CD14-positive monocyte (primary cell): ENCODE data around the gene KLHL8. TPM values are rescaled to one million over a fixed set of nuclear protein-coding genes. Genes with fewer than 3 reads are reported as not detected.

Experiments used
- DNase-seq, 3 donors: peaks; one replicate each; pipeline ENCODE4 v3.0.0-alpha.2; 2011 to 2022
- H2AFZ ChIP-seq: 2 replicates; pipeline ENCODE4 v1.6.0; 2012; ENCODE audit warnings: mild to moderate bottlenecking, low read depth, low read length, inconsistent platforms; ENCODE audit not compliant: insufficient read depth, poor library complexity, severe bottlenecking
- H3K27ac ChIP-seq, 2 donors: 1 replicate in 1 of 2; 2 replicates in 1 of 2; pipeline ENCODE4 v1.5.1; 2012 to 2013; ENCODE audit warnings: low read length in 2 of 2, control low read depth in 1 of 2, inconsistent platforms in 1 of 2, low read depth in 1 of 2, mild to moderate bottlenecking in 1 of 2
- H3K27me3 ChIP-seq, 2 donors: one replicate each; pipeline versions ENCODE4 v1.6.0 to v1.6.1; 2011 to 2013; ENCODE audit warnings: low read length in 2 of 2; ENCODE audit not compliant: control insufficient read depth in 2 of 2, insufficient read depth in 2 of 2
- H3K36me3 ChIP-seq, 2 donors: replicated peaks in 1 of 2; 1 replicate in 1 of 2; 2 replicates in 1 of 2; pipeline versions ENCODE4 v1.5.1 to v1.6.1; 2012 to 2013; ENCODE audit warnings: low read length in 2 of 2, control low read depth in 1 of 2, inconsistent platforms in 1 of 2, mild to moderate bottlenecking in 1 of 2; ENCODE audit not compliant: insufficient read depth in 2 of 2, control insufficient read depth in 1 of 2
- H3K4me1 ChIP-seq, 2 donors: 1 replicate in 1 of 2; 2 replicates in 1 of 2; pipeline versions ENCODE4 v1.5.1 to v1.6.1; 2012 to 2013; ENCODE audit warnings: low read length in 2 of 2, control low read depth in 1 of 2, inconsistent platforms in 1 of 2, mild to moderate bottlenecking in 1 of 2, moderate library complexity in 1 of 2; ENCODE audit not compliant: insufficient read depth in 2 of 2, control insufficient read depth in 1 of 2
- H3K4me2 ChIP-seq: replicated peaks from 2 replicates; pipeline ENCODE3; 2012; ENCODE audit warnings: low read length, moderate library complexity, mild to moderate bottlenecking; ENCODE audit not compliant: poor library complexity, severe bottlenecking; ENCODE audit errors: extremely low read depth
- H3K4me3 ChIP-seq, 3 experiments: fragments of 200-600 bp in 1 of 3; sonication (generic) in 1 of 3; replicated peaks in 1 of 3; 1 replicate in 2 of 3; 2 replicates in 1 of 3; pipeline ENCODE4 v1.5.1; 2011 to 2013; ENCODE audit warnings: low read length in 3 of 3, mild to moderate bottlenecking in 3 of 3, control low read depth in 2 of 3, low read depth in 2 of 3, inconsistent platforms in 1 of 3, moderate library complexity in 1 of 3
- H3K79me2 ChIP-seq: 2 replicates; pipeline ENCODE4 v1.6.0; 2012; ENCODE audit warnings: mild to moderate bottlenecking, control low read depth, inconsistent platforms, low read length, moderate library complexity; ENCODE audit not compliant: insufficient read depth
- H3K9ac ChIP-seq: 2 replicates; pipeline ENCODE4 v1.6.0; 2017; ENCODE audit warnings: low read length, mild to moderate bottlenecking; ENCODE audit not compliant: insufficient read depth, poor library complexity, severe bottlenecking
- H3K9me3 ChIP-seq, 2 donors: replicated peaks in 1 of 2; 1 replicate in 1 of 2; 2 replicates in 1 of 2; pipeline versions ENCODE4 v1.5.1 to v1.6.1; 2012 to 2013; ENCODE audit warnings: low read length in 2 of 2, control low read depth in 1 of 2; ENCODE audit not compliant: control insufficient read depth in 1 of 2, insufficient read depth in 1 of 2
- H4K20me1 ChIP-seq: 2 replicates; pipeline ENCODE4 v1.6.0; 2012; ENCODE audit warnings: mild to moderate bottlenecking, low read length, control low read depth, moderate library complexity; ENCODE audit not compliant: insufficient read depth
- H3K27ac Mint-ChIP-seq, 7 donors: one replicate each; pipeline ENCODE4 v1.8.0; 2020; ENCODE audit warnings: mild to moderate bottlenecking in 7 of 7, mixed read lengths in 7 of 7, moderate library complexity in 6 of 7, inconsistent platforms in 2 of 7
- H3K27me3 Mint-ChIP-seq, 3 donors: one replicate each; pipeline ENCODE4 v1.8.0; 2021 to 2022; ENCODE audit warnings: low read depth in 3 of 3, mild to moderate bottlenecking in 3 of 3, mixed read lengths in 3 of 3, moderate library complexity in 3 of 3, inconsistent platforms in 1 of 3
- H3K36me3 Mint-ChIP-seq, 2 donors: one replicate each; pipeline ENCODE4 v1.8.0; 2020; ENCODE audit warnings: mixed read lengths in 2 of 2, inconsistent platforms in 1 of 2, mild to moderate bottlenecking in 1 of 2
- H3K4me1 Mint-ChIP-seq: one replicate; pipeline ENCODE4 v1.8.0; 2020; ENCODE audit warnings: mild to moderate bottlenecking, mixed read lengths
- H3K4me3 Mint-ChIP-seq, 2 donors: one replicate each; pipeline ENCODE4 v1.8.0; 2020; ENCODE audit warnings: mild to moderate bottlenecking in 2 of 2, mixed read lengths in 2 of 2, moderate library complexity in 1 of 2
- H3K9me3 Mint-ChIP-seq, 7 donors: one replicate each; pipeline ENCODE4 v1.8.0; 2020 to 2022; ENCODE audit warnings: mixed read lengths in 7 of 7, mild to moderate bottlenecking in 6 of 7, moderate library complexity in 6 of 7, inconsistent platforms in 2 of 7
- CTCF ChIP-seq: fragments of 200-600 bp; IDR thresholded peaks from one replicate; pipeline ENCODE4 v1.8.0; 2022; ENCODE audit warnings: antibody characterized with exemption, mild to moderate bottlenecking
- WGBS: methylation state at CpG from one replicate; pipeline ENCODE4 v1.1.5; 2013; ENCODE audit warnings: missing lambda C conversion rate; ENCODE audit not compliant: insufficient coverage; 5-methylcytosine and 5-hydroxymethylcytosine counted together
- intact Hi-C, 2 donors: fragments of 100-400 bp; cut with micrococcal nuclease; formaldehyde crosslinking; loops; one replicate each; pipeline versions ENCODE4 v1.15.0 to v1.15.1; 2023
- polyA plus RNA-seq, 3 donors: library from polyadenylated mRNA; depleted of rRNA in 1 of 3; unstranded in 2 of 3; stranded (reverse) in 1 of 3; fragments of 300-500 nt in 2 of 3; fragments of >200 nt in 1 of 3; fragmentation: Illumina TruSeq in 2 of 3; gene quantifications; 1 replicate in 2 of 3; 2 replicates in 1 of 3; pipeline ENCODE4 v1.2.3, GENCODE V29; 2012 to 2021

KLHL8 gene
- polyA plus RNA-seq, 3 donors: 7.5 to 28.6 (median 23.7) TPM

GRCh38 chr4:87121341-87122065 lies 98.9 kb downstream of the KLHL8 start:
- no peaks in the 10 kb centered on the region for H3K27me3 Mint-ChIP-seq
- WGBS: 74% methylated on average over 3 of the region's 4 CpGs
- peaks cover 26% of the 10 kb centered on the region for H3K4me1 Mint-ChIP-seq
- peaks cover 48 to 81% of the 10 kb centered on the region in 2 donors for H3K36me3 ChIP-seq
- H3K27ac ChIP-seq: peak overlapping the region in 1 of 2 donors; percentile 22
- no peaks in the 10 kb centered on the region for H3K9me3 Mint-ChIP-seq
- DNase-seq: no peak
- no peak overlapping the region for H2AFZ ChIP-seq
- no peak overlapping the region for H3K4me3 ChIP-seq
- H3K9me3 ChIP-seq: no peaks in the 10 kb centered on the region
- H3K27ac Mint-ChIP-seq: peak overlapping the region in 3 of 7 donors; percentile 71 to 82 (median 77)
- no peak overlapping the region for H3K9ac ChIP-seq
- H3K27me3 ChIP-seq: no peaks in the 10 kb centered on the region
- H4K20me1 ChIP-seq: peaks cover 65% of the 10 kb centered on the region
- H3K4me2 ChIP-seq: no peak overlapping the region
- TF ChIP-seq CTCF: no peak
- no peak overlapping the region for H3K4me3 Mint-ChIP-seq
- no peaks in the 10 kb centered on the region for H3K4me1 ChIP-seq
- intact Hi-C loops: no loop called here
- H3K36me3 Mint-ChIP-seq: peaks cover 59 to 69% of the 10 kb centered on the region in 2 donors
- peaks cover 24% of the 10 kb centered on the region for H3K79me2 ChIP-seq

GRCh38 chr4:87120411-87121162 lies 99.8 kb downstream of the KLHL8 start:
- Mint-ChIP-seq H3K4me3 (no peak overlapping the region), H3K9me3 (no peaks in the 10 kb centered on the region), H3K27me3 (no peaks in the 10 kb centered on the region), H3K4me1 (peaks cover 26% of the 10 kb centered on the region), H3K36me3 (peaks cover 58 to 69% of the 10 kb centered on the region in 2 donors), H3K27ac (peak overlapping the region in 3 of 7 donors; percentile 7 to 70 (median 37))
- Histone ChIP-seq H3K4me2 (no peak overlapping the region), H4K20me1 (peaks cover 65% of the 10 kb centered on the region), H3K4me3 (no peak overlapping the region), H3K36me3 (peaks cover 48 to 81% of the 10 kb centered on the region in 2 donors), H3K27ac (no peak overlapping the region), H2AFZ (no peak overlapping the region), H3K27me3 (no peaks in the 10 kb centered on the region), H3K4me1 (no peaks in the 10 kb centered on the region), H3K79me2 (peaks cover 24% of the 10 kb centered on the region), H3K9ac (no peak overlapping the region), H3K9me3 (no peaks in the 10 kb centered on the region)
- DNase-seq: no peak
- 86% methylated on average over 9 of the region's 18 CpGs for WGBS
- intact Hi-C loops: no loop called here
- no peak for TF ChIP-seq CTCF
